Stimulated activated CD8-positive, alpha-beta memory T cell treated with anti-CD3 and anti-CD28 coated beads, Interleukin-15, amount 100 ng/mL, for 1 hour (primary cell): Measurements from ENCODE around the gene ACER3.

Experiments used
- DNase-seq: peaks from one replicate; pipeline ENCODE4 v3.0.0-alpha.2; 2020; ENCODE audit warnings: low read depth

ACER3 gene

GRCh38 chr11:77074205-77074604 lies 213.5 kb downstream of the ACER3 start:
- DNase-seq = no peak

- DNase-seq = no peak
These were observed 214.0 kb downstream of the ACER3 start for GRCh38 chr11:77074626-77075221.

GRCh38 chr11:77075425-77075905 lies 214.7 kb downstream of the ACER3 start:
- DNase-seq = no peak
